Loucy (cell line): ENCODE measurements around the gene TEAD1.

Source experiments
- H2AFZ ChIP-seq: fragments of 200-600 bp; sonication (generic); 2 replicates; pipeline ENCODE4 v1.6.0; 2016; ENCODE audit warnings: antibody characterized with exemption, mild to moderate bottlenecking, low read length, moderate library complexity
- H3F3A ChIP-seq: fragments of 200-600 bp; 2 replicates; pipeline ENCODE4 v1.6.0; 2016; ENCODE audit warnings: antibody characterized with exemption, low read depth, mild to moderate bottlenecking
- H3K27me3 ChIP-seq: fragments of 200-600 bp; sonication (generic); 2 replicates; pipeline ENCODE4 v1.6.1; 2014; ENCODE audit warnings: low read length, mild to moderate bottlenecking; ENCODE audit not compliant: insufficient read depth, poor library complexity, severe bottlenecking
- H3K36me3 ChIP-seq: fragments of 200-600 bp; sonication (generic); 2 replicates; pipeline ENCODE4 v1.6.1; 2016; ENCODE audit warnings: low read length; ENCODE audit not compliant: insufficient read depth
- H3K4me1 ChIP-seq: fragments of 200-600 bp; sonication (generic); 2 replicates; pipeline ENCODE4 v1.5.1; 2014; ENCODE audit warnings: low read length, mild to moderate bottlenecking; ENCODE audit not compliant: insufficient read depth, poor library complexity, severe bottlenecking
- H3K4me2 ChIP-seq: fragments of 200-600 bp; sonication (generic); 2 replicates; pipeline ENCODE4 v1.6.0; 2014; ENCODE audit warnings: antibody characterized with exemption, low read length, low read depth, mild to moderate bottlenecking; ENCODE audit not compliant: poor library complexity, severe bottlenecking
- H3K4me3 ChIP-seq: fragments of 200-600 bp; sonication (generic); 2 replicates; pipeline ENCODE4 v1.5.1; 2014; ENCODE audit warnings: low read length, mild to moderate bottlenecking, mixed read lengths; ENCODE audit not compliant: poor library complexity, severe bottlenecking
- H3K79me2 ChIP-seq: fragments of 200-600 bp; sonication (generic); 2 replicates; pipeline ENCODE4 v1.6.1; 2014; ENCODE audit warnings: low read length; ENCODE audit not compliant: insufficient read depth
- H3K9ac ChIP-seq: fragments of 200-600 bp; sonication (generic); 2 replicates; pipeline ENCODE4 v1.6.0; 2014; ENCODE audit warnings: mild to moderate bottlenecking, low read depth, low read length, moderate library complexity; ENCODE audit not compliant: poor library complexity, severe bottlenecking
- H3K9me2 ChIP-seq: fragments of 200-600 bp; sonication (generic); replicated peaks from 2 replicates; pipeline ENCODE4 v1.6.1; 2016; ENCODE audit warnings: low read depth, low read length, mixed read lengths
- H3K9me3 ChIP-seq: fragments of 200-600 bp; sonication (generic); 2 replicates; pipeline ENCODE4 v1.6.1; 2014; ENCODE audit warnings: mild to moderate bottlenecking, antibody characterized with exemption, low read length, low read depth; ENCODE audit not compliant: insufficient read depth
- H4K20me1 ChIP-seq: fragments of 200-600 bp; sonication (generic); 2 replicates; pipeline ENCODE4 v1.6.0; 2014; ENCODE audit warnings: antibody characterized with exemption, low read length, mild to moderate bottlenecking; ENCODE audit not compliant: insufficient read depth, poor library complexity, severe bottlenecking
- EZH2phosphoT487 ChIP-seq: fragments of 200-600 bp; IDR thresholded peaks from 2 replicates; pipeline ENCODE4 v1.6.1; 2018; ENCODE audit warnings: antibody characterized with exemption, mild to moderate bottlenecking, moderate library complexity, borderline replicate concordance
- TF ChIP-seq, protein P1 (sequence below): fragments of 200-600 bp; sonication (generic); conservative IDR thresholded peaks from 2 replicates; pipeline ENCODE4 v1.5.1; 2014; ENCODE audit warnings: mild to moderate bottlenecking, antibody characterized with exemption, low read length

TEAD1 gene

GRCh38 chr11:12792018-12792417 lies 117.8 kb downstream of the TEAD1 start:
- Histone ChIP-seq H2AFZ (no peak overlapping the region), H3K79me2 (no peaks in the 10 kb centered on the region)
- no peak for TF ChIP-seq EZH2phosphoT487
- TF ChIP-seq, protein P1, sequence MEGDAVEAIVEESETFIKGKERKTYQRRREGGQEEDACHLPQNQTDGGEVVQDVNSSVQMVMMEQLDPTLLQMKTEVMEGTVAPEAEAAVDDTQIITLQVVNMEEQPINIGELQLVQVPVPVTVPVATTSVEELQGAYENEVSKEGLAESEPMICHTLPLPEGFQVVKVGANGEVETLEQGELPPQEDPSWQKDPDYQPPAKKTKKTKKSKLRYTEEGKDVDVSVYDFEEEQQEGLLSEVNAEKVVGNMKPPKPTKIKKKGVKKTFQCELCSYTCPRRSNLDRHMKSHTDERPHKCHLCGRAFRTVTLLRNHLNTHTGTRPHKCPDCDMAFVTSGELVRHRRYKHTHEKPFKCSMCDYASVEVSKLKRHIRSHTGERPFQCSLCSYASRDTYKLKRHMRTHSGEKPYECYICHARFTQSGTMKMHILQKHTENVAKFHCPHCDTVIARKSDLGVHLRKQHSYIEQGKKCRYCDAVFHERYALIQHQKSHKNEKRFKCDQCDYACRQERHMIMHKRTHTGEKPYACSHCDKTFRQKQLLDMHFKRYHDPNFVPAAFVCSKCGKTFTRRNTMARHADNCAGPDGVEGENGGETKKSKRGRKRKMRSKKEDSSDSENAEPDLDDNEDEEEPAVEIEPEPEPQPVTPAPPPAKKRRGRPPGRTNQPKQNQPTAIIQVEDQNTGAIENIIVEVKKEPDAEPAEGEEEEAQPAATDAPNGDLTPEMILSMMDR = no peak

GRCh38 chr11:12792590-12792989 lies 118.4 kb downstream of the TEAD1 start:
- H3K4me3 ChIP-seq = no peak overlapping the region
- no peak for TF ChIP-seq EZH2phosphoT487
- TF ChIP-seq, protein P1 = no peak
- H3K9me3 ChIP-seq = no peaks in the 10 kb centered on the region
- no peak overlapping the region for H3K4me2 ChIP-seq
- H3K4me1 ChIP-seq = no peaks in the 10 kb centered on the region
- no peaks in the 10 kb centered on the region for H3K79me2 ChIP-seq
- H3K27me3 ChIP-seq = no peaks in the 10 kb centered on the region
- H2AFZ ChIP-seq = no peak overlapping the region
- H3K9me2 ChIP-seq = no peaks in the 10 kb centered on the region
- no peaks in the 10 kb centered on the region for H3K36me3 ChIP-seq
- no peaks in the 10 kb centered on the region for H3F3A ChIP-seq
- H4K20me1 ChIP-seq = no peaks in the 10 kb centered on the region
- H3K9ac ChIP-seq = no peak overlapping the region

More at GRCh38 chr11:12792018-12792417, 117.8 kb downstream of the TEAD1 start:
- Histone ChIP-seq H3K4me1 (no peaks in the 10 kb centered on the region), H3K9me2 (no peaks in the 10 kb centered on the region), H3K9me3 (no peaks in the 10 kb centered on the region), H3K27me3 (no peaks in the 10 kb centered on the region), H3K9ac (no peak overlapping the region), H4K20me1 (no peaks in the 10 kb centered on the region), H3F3A (no peaks in the 10 kb centered on the region), H3K4me3 (no peak overlapping the region), H3K36me3 (no peaks in the 10 kb centered on the region), H3K4me2 (no peak overlapping the region)

- Histone ChIP-seq H3K36me3 (no peaks in the 10 kb centered on the region), H3K4me2 (no peak overlapping the region), H3K79me2 (no peaks in the 10 kb centered on the region), H4K20me1 (no peaks in the 10 kb centered on the region), H3K9me2 (no peaks in the 10 kb centered on the region), H3K9me3 (no peaks in the 10 kb centered on the region), H3K4me1 (no peaks in the 10 kb centered on the region), H3K9ac (no peak overlapping the region), H2AFZ (no peak overlapping the region), H3F3A (no peaks in the 10 kb centered on the region), H3K27me3 (no peaks in the 10 kb centered on the region), H3K4me3 (no peak overlapping the region)
- no peak for TF ChIP-seq EZH2phosphoT487
Measured at GRCh38 chr11:12793065-12793464, 118.8 kb downstream of the TEAD1 start.

DNA sequence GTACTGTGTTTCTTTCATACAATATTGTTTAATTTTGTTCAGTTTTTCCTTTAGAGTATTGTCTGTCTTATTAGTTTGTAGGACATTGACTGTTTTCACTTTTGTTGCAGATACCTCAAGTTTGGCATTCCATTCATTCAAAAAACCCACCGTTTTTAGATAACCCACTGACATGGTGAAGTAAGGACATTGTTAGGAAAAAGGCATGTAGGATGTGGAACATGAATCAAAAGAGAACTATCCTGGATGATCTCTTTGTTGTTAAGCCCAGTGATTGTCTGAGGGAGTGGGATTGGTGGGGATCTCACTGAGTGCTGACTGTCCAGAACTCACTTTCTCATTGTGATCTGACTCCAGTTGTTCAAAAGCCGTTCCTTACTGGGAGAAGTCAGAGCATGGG lies 119.3 kb downstream of the TEAD1 start:
- Histone ChIP-seq H4K20me1 (no peaks in the 10 kb centered on the region), H3K79me2 (no peaks in the 10 kb centered on the region)

More for the DNA sequence above, 119.3 kb downstream of the TEAD1 start:
- H3K9me2 ChIP-seq = no peaks in the 10 kb centered on the region
- H2AFZ ChIP-seq = no peak overlapping the region
- H3K9me3 ChIP-seq = no peaks in the 10 kb centered on the region
- TF ChIP-seq, protein P1 = no peak
- no peak for TF ChIP-seq EZH2phosphoT487
- H3K9ac ChIP-seq = no peak overlapping the region
- no peaks in the 10 kb centered on the region for H3K36me3 ChIP-seq
- no peak overlapping the region for H3K4me3 ChIP-seq
- H3K4me2 ChIP-seq = no peak overlapping the region
- H3K4me1 ChIP-seq = no peaks in the 10 kb centered on the region
- no peaks in the 10 kb centered on the region for H3F3A ChIP-seq
- H3K27me3 ChIP-seq = no peaks in the 10 kb centered on the region
